Measurements from ENCODE around the gene MAP2K2.

GRCh38 chr19:4080473-4080872, 43.4 kb downstream of the MAP2K2 start:
- no peak for TF ChIP-seq CTCF (IDR thresholded peaks at IDR 0.05)
- TF ChIP-seq POLR2A (IDR thresholded peaks at IDR 0.05): no peak
